ENCODE measurements around the gene SPO11.

SPO11 gene

GRCh38 chr20:57369596-57369995 lies 40.0 kb downstream of the SPO11 start:
- in situ Hi-C loops (cut with MboI; ENCODE audit: low pct_unique_long_range_greater_than_20kb, low sequenced_read_pairs): no loop called here
- DNase-seq: peak; percentile 55

- in situ Hi-C loops (cut with MboI; ENCODE audit: low pct_unique_long_range_greater_than_20kb, low sequenced_read_pairs): no loop called here
- DNase-seq: no peak
Measured at GRCh38 chr20:57370316-57370715, 40.7 kb downstream of the SPO11 start.

GRCh38 chr20:57371363-57371762 lies 41.8 kb downstream of the SPO11 start:
- in situ Hi-C loops (cut with MboI; ENCODE audit: low pct_unique_long_range_greater_than_20kb, low sequenced_read_pairs): no loop called here
- no peak for DNase-seq

- no peak for DNase-seq
- in situ Hi-C loops (cut with MboI; ENCODE audit: low pct_unique_long_range_greater_than_20kb, low sequenced_read_pairs): no loop called here
Measured at GRCh38 chr20:57372157-57372556, 42.6 kb downstream of the SPO11 start.

DNA sequence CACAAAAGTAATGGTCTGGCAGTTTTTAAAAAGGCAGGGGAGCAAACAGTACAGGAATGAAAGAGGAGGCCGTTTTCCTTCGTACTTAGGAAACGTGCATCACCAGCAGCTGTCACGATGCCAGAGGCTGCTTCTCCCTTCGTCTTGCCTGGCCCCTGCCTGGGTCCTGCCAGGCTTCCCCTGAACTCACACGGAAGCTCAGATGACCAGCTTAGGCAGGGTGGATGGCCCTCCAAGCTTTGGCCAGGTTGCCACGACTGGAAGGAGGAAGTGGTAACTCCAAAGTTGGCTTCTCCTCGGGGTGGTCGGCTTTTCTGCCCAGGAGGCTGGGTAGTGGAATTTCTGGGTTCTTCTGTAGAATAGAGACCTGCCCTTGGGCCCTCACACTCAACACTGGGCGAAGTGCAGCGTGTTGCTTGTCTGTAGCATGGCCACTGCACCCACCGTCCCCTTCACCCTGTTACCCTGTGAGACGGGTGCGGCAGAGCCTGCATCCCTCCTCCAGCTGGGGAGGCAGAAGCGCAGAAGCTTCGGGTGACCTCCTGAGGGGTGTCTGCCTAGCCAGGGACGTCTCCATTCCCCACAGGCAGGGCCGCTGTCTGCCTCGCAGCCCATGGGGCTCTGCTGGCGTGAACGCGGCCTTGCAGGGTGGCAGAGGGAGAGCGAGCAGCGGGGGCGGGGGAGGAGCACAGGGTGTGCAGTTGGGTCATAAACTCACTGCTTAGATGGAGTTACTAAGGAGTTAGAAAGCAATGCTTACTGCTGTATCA lies 43.2 kb downstream of the SPO11 start:
- in situ Hi-C loops (cut with MboI; ENCODE audit: low pct_unique_long_range_greater_than_20kb, low sequenced_read_pairs): no loop called here
- no peak for DNase-seq

GRCh38 chr20:57374343-57374930 lies 44.8 kb downstream of the SPO11 start:
- DNase-seq: no peak
- in situ Hi-C loops (cut with MboI; ENCODE audit: low pct_unique_long_range_greater_than_20kb, low sequenced_read_pairs): no loop called here

GRCh38 chr20:57374931-57375651 lies 45.5 kb downstream of the SPO11 start:
- peak; percentile 26 for DNase-seq
- in situ Hi-C loops (cut with MboI; ENCODE audit: low pct_unique_long_range_greater_than_20kb, low sequenced_read_pairs): no loop called here

DNA sequence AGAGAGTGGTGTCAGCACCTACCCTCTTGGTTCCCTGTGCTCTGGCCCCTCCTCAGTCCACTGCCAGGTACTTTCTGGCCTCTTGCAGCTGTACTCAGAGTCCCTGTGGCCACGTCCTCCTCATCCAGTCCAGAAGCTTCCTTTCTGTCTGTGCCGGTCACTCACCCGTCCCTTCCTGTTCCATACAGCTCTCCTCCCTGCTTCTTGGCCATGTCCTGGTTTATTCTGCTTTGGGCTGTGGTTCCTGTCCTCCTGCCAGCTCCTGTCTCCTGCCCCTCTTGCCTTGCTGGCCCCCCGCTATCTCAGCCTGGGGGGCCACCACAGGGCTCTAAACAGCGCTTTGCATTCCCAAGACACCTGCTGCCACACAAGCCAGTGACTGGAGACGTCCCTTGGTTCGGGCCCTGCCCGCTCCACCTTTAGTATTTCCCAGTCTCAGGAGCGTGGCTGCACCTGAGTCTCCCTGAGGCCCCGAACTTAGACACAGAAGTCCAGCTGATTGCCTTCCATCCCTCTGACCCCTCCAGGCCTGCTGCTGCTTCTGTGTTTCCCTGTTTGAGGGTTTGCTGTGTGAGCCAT lies 46.1 kb downstream of the SPO11 start:
- in situ Hi-C loops (cut with MboI; ENCODE audit: low pct_unique_long_range_greater_than_20kb, low sequenced_read_pairs): no loop called here
- DNase-seq: no peak

GRCh38 chr20:57377350-57377749 lies 47.7 kb downstream of the SPO11 start:
- in situ Hi-C loops (cut with MboI; ENCODE audit: low pct_unique_long_range_greater_than_20kb, low sequenced_read_pairs): no loop called here

DNA sequence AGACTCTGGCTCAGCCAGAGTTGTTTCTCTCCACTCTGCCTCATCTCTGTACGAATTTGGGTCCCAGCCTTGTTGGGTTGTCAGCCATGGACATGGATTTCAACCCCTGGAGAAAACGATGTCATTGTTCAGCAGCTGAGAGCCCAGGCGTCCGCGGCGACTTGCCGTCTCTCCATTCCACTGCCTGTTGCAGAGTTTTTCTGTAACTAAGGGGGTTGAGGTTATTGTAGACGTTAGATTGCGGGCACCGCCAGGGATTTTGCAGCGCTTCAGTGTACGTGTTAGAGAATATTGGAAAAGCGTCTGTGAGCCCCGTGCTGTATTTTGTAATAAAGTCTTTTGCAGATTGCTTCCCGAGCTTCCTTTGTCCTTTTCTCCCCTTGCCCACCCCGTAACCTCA lies 48.5 kb downstream of the SPO11 start:
- no peak for DNase-seq
- in situ Hi-C loops (cut with MboI; ENCODE audit: low pct_unique_long_range_greater_than_20kb, low sequenced_read_pairs): no loop called here

More at GRCh38 chr20:57377350-57377749, 47.7 kb downstream of the SPO11 start:
- DNase-seq: no peak

DNA sequence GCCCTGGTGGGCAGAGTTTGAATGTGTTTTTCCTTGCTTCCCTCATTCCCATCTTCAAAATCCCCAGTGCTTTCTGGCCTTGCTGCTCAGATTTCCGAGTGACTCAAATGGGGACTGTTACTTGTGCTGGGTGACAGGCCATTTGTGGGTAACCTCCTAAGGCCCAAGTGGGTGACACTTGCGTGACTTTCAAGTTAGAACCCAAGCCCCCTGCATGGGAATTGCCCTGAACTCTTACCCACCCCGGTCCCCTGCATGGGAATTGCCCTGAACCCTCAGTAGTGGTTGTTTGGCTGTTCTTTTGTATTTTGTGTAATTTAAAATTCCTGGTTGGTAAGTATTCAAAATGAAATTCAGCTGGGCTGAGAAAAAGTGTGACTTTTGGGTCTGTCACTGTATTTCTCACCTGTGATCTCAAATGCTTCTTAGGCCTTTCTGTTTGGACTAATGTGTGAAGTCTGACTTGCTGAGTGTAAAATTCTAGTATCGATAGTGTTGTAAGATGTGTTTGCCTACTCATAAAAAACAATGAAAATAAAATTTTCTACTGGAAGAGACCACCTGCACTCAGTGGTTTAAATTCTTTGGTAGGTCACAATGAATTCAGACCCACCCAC lies 49.2 kb downstream of the SPO11 start:
- DNase-seq: no peak
- in situ Hi-C loops (cut with MboI; ENCODE audit: low pct_unique_long_range_greater_than_20kb, low sequenced_read_pairs): no loop called here

- in situ Hi-C loops (cut with MboI; ENCODE audit: low pct_unique_long_range_greater_than_20kb, low sequenced_read_pairs): no loop called here
- no peak for DNase-seq
Measured at GRCh38 chr20:57379263-57379647, 49.7 kb downstream of the SPO11 start.

DNA sequence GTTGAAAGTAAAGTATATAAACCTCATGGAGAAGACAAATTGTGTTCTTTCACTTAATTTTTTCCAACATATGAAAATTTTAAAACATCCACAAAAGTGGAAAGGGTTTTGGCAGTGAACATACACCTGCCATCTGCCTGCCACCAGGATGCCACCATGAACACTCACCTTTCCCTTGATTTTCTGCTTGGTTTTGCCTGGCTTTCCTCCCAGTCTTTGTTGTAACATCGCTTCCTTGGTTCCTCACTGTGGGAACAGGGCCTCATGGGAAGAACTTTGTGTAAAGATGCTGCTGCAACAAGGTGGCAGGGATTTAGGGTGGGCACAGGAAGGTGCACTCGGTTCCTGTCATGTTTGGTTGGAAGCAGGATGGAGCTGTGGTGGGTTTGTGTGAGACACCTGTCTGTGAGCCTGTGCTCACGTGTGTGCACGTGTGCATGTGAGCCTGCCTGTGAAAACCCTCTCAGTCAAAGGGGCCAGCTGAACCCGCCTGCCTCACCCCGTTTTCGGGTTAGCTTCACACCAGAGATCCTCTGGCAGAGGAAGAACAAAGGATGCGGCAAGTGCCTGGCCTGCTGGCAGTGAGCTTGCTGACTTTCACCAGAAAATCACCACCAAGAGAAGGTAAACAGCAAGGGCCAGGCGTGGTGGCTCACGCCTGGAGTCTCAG lies 50.6 kb downstream of the SPO11 start:
- in situ Hi-C loops (cut with MboI; ENCODE audit: low pct_unique_long_range_greater_than_20kb, low sequenced_read_pairs): loop anchor here (10.0 kb wide), 1 partner anchor 95 kb away; no protein-coding TSS in a partner anchor
- no peak for DNase-seq

DNA sequence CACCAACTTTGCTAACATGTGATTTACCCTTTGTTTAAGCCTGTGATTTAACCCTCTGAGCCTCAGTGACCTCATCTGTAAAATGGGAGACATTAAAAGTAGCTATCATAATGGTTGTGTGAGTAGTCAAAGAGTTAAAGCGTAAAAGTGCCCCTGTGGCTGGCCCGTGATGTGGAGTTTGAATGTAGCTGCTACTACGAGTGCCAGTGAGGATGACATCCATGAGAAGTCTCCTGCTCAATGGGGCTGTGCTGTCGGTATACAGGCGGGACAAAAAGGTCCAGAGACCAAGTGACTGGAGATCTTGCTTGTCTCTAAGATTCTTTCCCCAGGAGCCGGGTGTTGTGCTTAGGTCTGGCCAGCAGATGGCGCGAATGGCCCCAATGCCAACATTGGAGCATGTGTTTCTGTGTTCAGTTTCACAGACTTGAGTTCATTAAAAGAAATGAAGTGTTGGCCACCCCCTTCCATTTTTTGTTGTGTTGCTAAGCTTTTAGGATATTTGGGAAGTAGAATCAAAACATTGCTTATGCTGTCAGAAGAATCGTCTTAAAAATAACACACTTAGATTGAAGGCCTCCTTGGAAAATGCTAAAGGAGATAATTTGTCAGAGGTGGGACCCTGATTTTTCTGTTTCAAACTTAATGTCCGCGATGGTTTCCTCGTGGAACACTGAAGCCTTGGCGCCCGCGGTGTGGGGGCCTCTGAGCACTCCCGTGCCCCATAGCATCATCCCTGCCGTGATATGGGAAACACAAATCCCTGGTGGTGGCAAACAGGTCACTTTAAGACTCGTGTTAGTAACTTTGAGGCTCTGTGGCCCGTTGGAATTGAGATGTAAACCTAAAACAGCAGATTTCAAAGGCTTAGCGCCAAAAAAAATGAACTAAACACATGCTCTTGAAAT lies 52.2 kb downstream of the SPO11 start:
- peak; percentile 86 for DNase-seq
- in situ Hi-C loops (cut with MboI; ENCODE audit: low pct_unique_long_range_greater_than_20kb, low sequenced_read_pairs): loop anchor here (10.0 kb wide), 1 partner anchor 93 kb away; no protein-coding TSS in a partner anchor

GRCh38 chr20:57382516-57382915 lies 52.9 kb downstream of the SPO11 start:
- in situ Hi-C loops (cut with MboI; ENCODE audit: low pct_unique_long_range_greater_than_20kb, low sequenced_read_pairs): loop anchor here (10.0 kb wide), 1 partner anchor 92 kb away; no protein-coding TSS in a partner anchor
- DNase-seq: no peak

DNA sequence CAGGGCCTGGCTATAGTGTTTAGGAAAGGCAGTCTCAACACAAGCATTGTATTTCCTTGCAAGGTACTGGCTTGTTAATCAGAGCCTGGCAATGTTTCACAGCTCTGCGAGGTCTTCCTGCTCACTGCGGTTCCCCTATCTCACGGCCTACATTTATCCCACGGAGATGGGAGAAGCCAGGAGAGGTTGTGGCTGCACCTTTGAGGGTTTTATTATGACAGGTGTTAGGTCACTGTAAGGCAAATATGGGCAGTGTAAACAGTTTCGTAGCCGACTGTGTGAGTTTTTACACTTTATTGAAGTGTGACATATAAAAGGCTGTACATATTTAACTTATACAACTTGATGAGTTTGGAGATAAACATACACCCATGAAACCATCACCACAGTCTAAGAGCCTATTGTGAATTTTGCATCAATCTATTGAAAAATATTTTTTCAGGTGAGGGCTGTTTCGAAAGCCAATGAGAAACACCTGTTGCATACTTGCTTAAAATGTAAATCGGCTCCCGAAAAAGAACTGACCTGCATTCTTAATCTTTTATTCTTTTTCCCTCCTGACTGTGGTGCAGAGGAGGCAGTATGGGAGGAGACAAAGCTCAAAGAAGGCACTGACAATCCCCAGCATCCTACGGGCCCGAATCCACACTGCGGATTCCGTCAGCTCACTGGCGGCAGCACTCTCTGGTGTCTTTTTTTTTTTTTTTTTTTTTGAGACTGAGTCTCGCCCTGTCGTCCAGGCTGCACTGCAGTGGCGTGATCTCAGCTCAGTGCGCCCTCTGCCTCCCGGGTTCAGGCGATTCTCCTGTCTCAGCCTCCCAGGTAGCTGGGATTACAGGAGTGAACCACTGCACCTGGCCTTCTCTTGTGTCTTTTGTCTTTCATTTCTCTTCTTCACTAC lies 54.1 kb downstream of the SPO11 start:
- no peak for DNase-seq
- in situ Hi-C loops (cut with MboI; ENCODE audit: low pct_unique_long_range_greater_than_20kb, low sequenced_read_pairs): loop anchor here (10.0 kb wide), 1 partner anchor 91 kb away; no protein-coding TSS in a partner anchor

DNA sequence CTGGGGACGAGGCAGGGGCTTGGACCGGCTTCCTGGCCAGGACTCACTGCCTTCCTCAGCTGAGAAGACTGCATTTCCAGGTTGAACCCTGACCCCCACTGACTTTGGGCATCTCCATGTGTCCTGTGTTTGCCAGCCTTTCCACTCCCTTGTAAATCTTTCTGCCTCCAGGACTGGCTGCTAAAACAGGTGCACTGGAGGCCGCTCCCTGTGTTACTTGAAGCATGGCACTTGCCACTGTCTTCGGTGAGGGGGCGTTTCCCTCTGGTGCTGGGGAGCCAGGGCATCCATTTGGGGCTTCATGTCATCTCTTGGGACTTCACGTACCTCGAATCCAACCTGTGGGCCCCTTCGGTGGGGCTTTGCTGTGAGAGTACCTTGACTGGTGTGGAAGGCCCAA lies 54.9 kb downstream of the SPO11 start:
- no peak for DNase-seq
- in situ Hi-C loops (cut with MboI; ENCODE audit: low pct_unique_long_range_greater_than_20kb, low sequenced_read_pairs): loop anchor here (10.0 kb wide), 1 partner anchor 90 kb away; no protein-coding TSS in a partner anchor
